Measurements from ENCODE around the gene CIDEB. TPM values are rescaled to one million over a fixed set of nuclear protein-coding genes. Genes with fewer than 3 reads are reported as not detected.

The CIDEB gene
- total and polyA plus RNA-seq, 2 donors from 2014 or later = 22.4 to 49.7 TPM

GRCh38 chr14:24292118-24292807 is 15.5 kb downstream of the CIDEB start:
- H3K36me3 ChIP-seq (ENCODE audit: control insufficient read depth in 2 of 3, insufficient read depth in 3 of 3, low read length in 3 of 3) = peaks cover 6 to 36% (median 29%) of the 10 kb centered on the region in 3 donors

DNA sequence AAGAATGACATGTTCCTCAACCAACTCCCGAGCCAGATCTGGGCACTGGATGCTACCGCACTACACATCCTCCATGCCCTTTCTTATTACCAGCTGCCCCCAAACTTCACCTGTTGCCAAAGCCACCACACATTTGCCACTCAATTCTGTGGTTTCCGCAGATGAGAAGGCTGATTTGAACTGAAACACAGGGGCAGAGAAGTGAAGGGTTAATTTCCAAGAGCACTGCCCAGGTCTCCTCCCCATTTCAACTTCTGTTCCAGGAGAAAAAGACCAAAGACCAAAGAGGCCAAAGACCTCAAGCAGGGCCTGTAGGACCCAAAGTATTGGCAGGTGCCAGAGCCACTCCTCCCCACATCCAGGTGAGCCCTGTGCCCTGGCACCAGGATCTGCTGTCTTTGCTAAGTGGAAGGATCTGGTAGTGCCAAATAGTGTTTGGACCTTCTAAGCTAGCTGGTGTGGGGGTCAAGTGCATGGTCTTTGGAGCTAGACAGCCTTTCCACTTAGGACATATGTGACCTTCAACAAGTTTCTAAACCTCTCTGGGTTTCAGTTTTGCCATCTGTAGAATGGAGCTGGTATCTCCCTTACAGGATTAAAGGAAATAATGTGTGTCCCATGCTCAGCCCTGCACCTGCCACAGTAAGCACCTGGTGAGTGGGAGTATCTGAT is 16.2 kb downstream of the CIDEB start:
- Histone ChIP-seq H3K36me3 (ENCODE audit: control insufficient read depth in 2 of 3, insufficient read depth in 3 of 3, low read length in 3 of 3) (peaks cover 6 to 36% (median 27%) of the 10 kb centered on the region in 3 donors), H3K4me3 (ENCODE audit: low read length in 3 of 3) (no peak overlapping the region), H3K9me3 (ENCODE audit: control insufficient read depth in 2 of 3, insufficient read depth in 1 of 3, low read length in 3 of 3) (no peaks in the 10 kb centered on the region), H3K4me1 (ENCODE audit: control insufficient read depth in 2 of 3, insufficient read depth in 2 of 3, low read depth in 1 of 3, low read length in 3 of 3) (peaks cover 0 to under 1% (median 0%) of the 10 kb centered on the region in 3 donors), H3K9ac (ENCODE audit: low read length in 3 of 3) (no peak overlapping the region), H3K27me3 (ENCODE audit: control insufficient read depth, insufficient read depth, low read length) (no peaks in the 10 kb centered on the region), H3K27ac (ENCODE audit: low read depth in 2 of 2, low read length in 2 of 2) (no peak overlapping the region)
- no peak for TF ChIP-seq CTCF (IDR thresholded peaks at IDR 0.05; ENCODE audit: borderline replicate concordance, extremely low read depth, insufficient read depth)
- DNase-seq (no peak), FAIRE-seq (no peak)
- intact Hi-C loops (cut with DNase I) = no loop called here

More at GRCh38 chr14:24292118-24292807, 15.5 kb downstream of the CIDEB start:
- intact Hi-C loops (cut with DNase I) = no loop called here
- no peak overlapping the region for H3K27ac ChIP-seq (ENCODE audit: low read depth in 2 of 2, low read length in 2 of 2)
- peaks cover 0 to 4% (median 0%) of the 10 kb centered on the region in 3 donors for H3K4me1 ChIP-seq (ENCODE audit: control insufficient read depth in 2 of 3, insufficient read depth in 2 of 3, low read depth in 1 of 3, low read length in 3 of 3)
- H3K9me3 ChIP-seq (ENCODE audit: control insufficient read depth in 2 of 3, insufficient read depth in 1 of 3, low read length in 3 of 3) = no peaks in the 10 kb centered on the region
- H3K4me3 ChIP-seq (ENCODE audit: low read length in 3 of 3) = no peak overlapping the region
- DNase-seq (no peak), FAIRE-seq (no peak)
- no peak overlapping the region for H3K9ac ChIP-seq (ENCODE audit: low read length in 3 of 3)
- TF ChIP-seq CTCF (IDR thresholded peaks at IDR 0.05; ENCODE audit: borderline replicate concordance, extremely low read depth, insufficient read depth) = no peak
- H3K27me3 ChIP-seq (ENCODE audit: control insufficient read depth, insufficient read depth, low read length) = no peaks in the 10 kb centered on the region

- H3K27me3 ChIP-seq (ENCODE audit: control insufficient read depth, insufficient read depth, low read length) = no peaks in the 10 kb centered on the region
- H3K36me3 ChIP-seq (ENCODE audit: control insufficient read depth in 2 of 3, insufficient read depth in 3 of 3, low read length in 3 of 3) = peaks cover 1 to 28% (median 18%) of the 10 kb centered on the region in 3 donors
- TF ChIP-seq CTCF (IDR thresholded peaks at IDR 0.05; ENCODE audit: borderline replicate concordance, extremely low read depth, insufficient read depth) = no peak
- FAIRE-seq = no peak
- no peak overlapping the region for H3K9ac ChIP-seq (ENCODE audit: low read length in 3 of 3)
- DNase-seq = no peak
- no peaks in the 10 kb centered on the region for H3K9me3 ChIP-seq (ENCODE audit: control insufficient read depth in 2 of 3, insufficient read depth in 1 of 3, low read length in 3 of 3)
- intact Hi-C loops (cut with DNase I) = no loop called here
- no peak overlapping the region for H3K4me3 ChIP-seq (ENCODE audit: low read length in 3 of 3)
- no peak overlapping the region for H3K27ac ChIP-seq (ENCODE audit: low read depth in 2 of 2, low read length in 2 of 2)
- H3K4me1 ChIP-seq (ENCODE audit: control insufficient read depth in 2 of 3, insufficient read depth in 2 of 3, low read depth in 1 of 3, low read length in 3 of 3) = no peaks in the 10 kb centered on the region
Observed at GRCh38 chr14:24290746-24291145, 17.0 kb downstream of the CIDEB start.

Measured in kidney (tissue), 14 donors.